Activated CD8-positive, alpha-beta memory T cell treated with anti-CD3 and anti-CD28 coated beads, Interleukin-2, amount 10 ng/mL, durations not matched to agents 7 days and 5 days (primary cell): ENCODE results near the gene HMGB1. TPM values are rescaled to one million over a fixed set of nuclear protein-coding genes. Genes with fewer than 3 reads are reported as not detected.

Experiments used
- total RNA-seq, 2 experiments: library from RNA; stranded (reverse); gene quantifications; one replicate each; pipeline ENCODE4 v1.2.3, GENCODE V29; 2021

The HMGB1 gene
- total RNA-seq, 2 experiments from 2014 or later = 716 to 739 TPM

Other genes with a start within 250 kb of the HMGB1 start
- gene KATNAL1, start 158.4 kb downstream of the HMGB1 start, total RNA-seq = 10 to 100 TPM; 24.6 to 38.2 TPM
- gene UBE2L5, start 43.4 kb downstream of the HMGB1 start, total RNA-seq = not detected
- gene USPL1, start 152.0 kb upstream of the HMGB1 start, total RNA-seq = 10 to 100 TPM; 19.9 to 23.4 TPM